Pancreas (tissue), 10 donors: ENCODE data around the gene VMP1. TPM values are rescaled to one million over a fixed set of nuclear protein-coding genes. Genes with fewer than 3 reads are reported as not detected.

ENCODE experiments used
- ATAC-seq, 4 donors: fragments of 200-7000 bp; cut with Tn5 transposase; one replicate each; pipeline versions ENCODE4 v1.8.0 to v1.9.1; 2020; ENCODE audit warnings: mild to moderate bottlenecking in 4 of 4, moderate library complexity in 4 of 4
- DNase-seq, 6 donors: peaks; one replicate each; pipeline ENCODE4 v3.0.0-alpha.2; 2020
- FAIRE-seq: peaks from 2 replicates; lab custom pipeline; 2012; peaks lifted over from hg19 to GRCh38; lab: Jason Lieb, UNC
- H3K27ac ChIP-seq, 4 donors: fragments of 200-600 bp; sonication (generic); 1 replicate in 3 of 4; 2 replicates in 1 of 4; pipeline versions ENCODE4 v1.5.0 to v1.8.0; 2020
- H3K27me3 ChIP-seq, 4 donors: fragments of 200-600 bp; one replicate each; pipeline ENCODE4 v1.8.0; 2021
- H3K36me3 ChIP-seq, 3 donors: fragments of 200-600 bp; sonication (generic) in 1 of 3; one replicate each; pipeline versions ENCODE4 v1.5.0 to v1.8.0; 2020 to 2021
- H3K4me1 ChIP-seq, 3 donors: fragments of 200-600 bp; one replicate each; pipeline ENCODE4 v1.8.0; 2021
- H3K4me3 ChIP-seq, 4 donors: fragments of 200-600 bp; sonication (generic) in 2 of 4; one replicate each; pipeline versions ENCODE4 v1.5.0 to v1.8.0; 2020 to 2021
- H3K9me3 ChIP-seq, 4 donors: fragments of 200-600 bp; one replicate each; pipeline ENCODE4 v1.8.0; 2021
- CTCF ChIP-seq, 4 donors: fragments of 200-600 bp; sonication (generic) in 3 of 4; IDR thresholded peaks; one replicate each; pipeline versions ENCODE4 v1.5.0 to v1.8.0; 2021; ENCODE audit warnings: antibody characterized with exemption in 4 of 4
- WGBS, 2 donors: extraction: QIAGEN DNeasy Blood & Tissue Kit; methylation state at CpG; one replicate each; pipeline ENCODE4 v1.1.7; 2013; 5-methylcytosine and 5-hydroxymethylcytosine counted together
- intact Hi-C, 3 donors: fragments of 100-400 bp; cut with DNase I; formaldehyde crosslinking; loops; one replicate each; pipeline versions ENCODE4 v1.11.1 to v1.14.2; 2022
- polyA plus RNA-seq, 2 donors: library from polyadenylated mRNA; stranded (reverse); fragments of 200-250 nt; gene quantifications; one replicate each; pipeline ENCODE4 v1.2.3, GENCODE V29; 2013
- total RNA-seq, 6 donors: library from RNA; stranded (reverse); fragmentation: NEBNext Ultra II Directional in 4 of 6; extraction: Animal tissue kit (Norgen Biotek cat#: 25700) in 4 of 6; gene quantifications; one replicate each; pipeline versions ENCODE4 v1.2.1 to v1.2.4, GENCODE V29; 2021 to 2023
- donor health status: healthy with polysubstance abuse.
- donor health status: DM: no; HTN: no; CAD: no; lungs with moderate emphysema.
- donor health status: DM: no; HTN: no; CAD: no.
- donor health status: control.
- donor health status: control.
- donor health status: Bipolar disorder and iron deficiency.
- donor health status: DM: yes; HTN: yes; CAD: no.
- donor health status: DM: no; HTN: no; CAD: no.
- donor health status: DM: no; HTN: no; CAD: no.
- donor health status: DM: yes; HTN: yes; CAD: no.

Gene VMP1
- total and polyA plus RNA-seq, 8 donors: 55.5 to 177 (median 91.8) TPM

GRCh38 chr17:59762049-59762823 is 54.8 kb downstream of the VMP1 start:
- 58 to 70% methylated on average over 4 of the region's 4 CpGs for WGBS, 2 donors
- no peak overlapping the region for H3K4me3 ChIP-seq
- H3K4me1 ChIP-seq: peaks cover 0 to 27% (median 26%) of the 10 kb centered on the region in 3 donors
- peak overlapping the region in 2 of 4 donors; percentile 72 to 80 for H3K27ac ChIP-seq
- ATAC-seq: peak; percentile 79 to 83 (median 82)
- no peaks in the 10 kb centered on the region for H3K36me3 ChIP-seq
- no peaks in the 10 kb centered on the region for H3K27me3 ChIP-seq
- no peaks in the 10 kb centered on the region for H3K9me3 ChIP-seq
- intact Hi-C loops: no loop called here
- DNase-seq: peak in 2 of 6 donors; percentile 47 to 55
- no peak for TF ChIP-seq CTCF (IDR thresholded peaks at IDR 0.05)
- FAIRE-seq: peak; percentile 37

- DNase-seq (no peak), ATAC-seq (no peak), FAIRE-seq (no peak)
- Histone ChIP-seq H3K4me1 (peaks cover 0 to 27% (median 26%) of the 10 kb centered on the region in 3 donors), H3K4me3 (no peak overlapping the region), H3K36me3 (no peaks in the 10 kb centered on the region), H3K9me3 (no peaks in the 10 kb centered on the region), H3K27me3 (no peaks in the 10 kb centered on the region), H3K27ac (peak overlapping the region in 3 of 4 donors; percentile 10 to 80 (median 72))
- intact Hi-C loops: no loop called here
- no peak for TF ChIP-seq CTCF (IDR thresholded peaks at IDR 0.05)
Observed at GRCh38 chr17:59762824-59763374, 55.4 kb downstream of the VMP1 start.

- H3K9me3 ChIP-seq: no peaks in the 10 kb centered on the region
- ATAC-seq (peak; percentile 41 to 52 (median 47)), FAIRE-seq (no peak), DNase-seq (no peak)
- no peaks in the 10 kb centered on the region for H3K27me3 ChIP-seq
- no peak for TF ChIP-seq CTCF (IDR thresholded peaks at IDR 0.05)
- no peak overlapping the region for H3K4me3 ChIP-seq
- peaks cover 0 to 5% (median 0%) of the 10 kb centered on the region in 3 donors for H3K36me3 ChIP-seq
- WGBS, 2 donors: 48 to 85% methylated on average over 1 of the region's 1 CpG
- intact Hi-C loops: no loop called here
- peak overlapping the region in 1 of 4 donors; percentile 72 for H3K27ac ChIP-seq
- peaks cover 0 to 27% (median 26%) of the 10 kb centered on the region in 3 donors for H3K4me1 ChIP-seq
Observed at GRCh38 chr17:59763861-59764260, 56.4 kb downstream of the VMP1 start.

GRCh38 chr17:59764292-59764741 is 56.9 kb downstream of the VMP1 start:
- Histone ChIP-seq H3K27ac (peak overlapping the region in 1 of 4 donors; percentile 2), H3K36me3 (peaks cover 0 to 5% (median 0%) of the 10 kb centered on the region in 3 donors), H3K27me3 (no peaks in the 10 kb centered on the region), H3K4me1 (peaks cover 0 to 27% (median 26%) of the 10 kb centered on the region in 3 donors), H3K9me3 (no peaks in the 10 kb centered on the region), H3K4me3 (no peak overlapping the region)
- no peak for TF ChIP-seq CTCF (IDR thresholded peaks at IDR 0.05)
- no peak for DNase-seq
- peak in 1 of 4 donors; percentile 10 for ATAC-seq
- FAIRE-seq: no peak
- intact Hi-C loops: no loop called here
- 88 to 93% methylated on average over 3 of the region's 3 CpGs for WGBS, 2 donors
